Prostate gland (tissue), 2 donors: ENCODE data around the gene CYP2A6. TPM values are rescaled to one million over a fixed set of nuclear protein-coding genes. Genes with fewer than 3 reads are reported as not detected.

ENCODE experiments used
- DNase-seq: peaks from one replicate; pipeline ENCODE4 v3.0.0-alpha.2; 2019; ENCODE audit warnings: low spot score
- H3K27ac ChIP-seq, 2 donors: fragments of 200-600 bp; sonication (generic); 2 replicates each; pipeline ENCODE4 v1.5.1; 2017 to 2019
- H3K27me3 ChIP-seq: fragments of 200-600 bp; sonication (generic); replicated peaks from 2 replicates; pipeline ENCODE4 v1.5.1; 2019; ENCODE audit not compliant: insufficient read depth
- H3K36me3 ChIP-seq, 2 donors: fragments of 200-600 bp; sonication (generic); 1 replicate in 1 of 2; 2 replicates in 1 of 2; pipeline versions ENCODE4 v1.5.1 to v1.8.1; 2017 to 2019
- H3K4me1 ChIP-seq: fragments of 200-600 bp; sonication (generic); replicated peaks from 2 replicates; pipeline ENCODE4 v1.5.1; 2019
- H3K4me3 ChIP-seq, 2 donors: fragments of 200-600 bp; sonication (generic); 2 replicates each; pipeline ENCODE4 v1.5.1; 2017 to 2019
- H3K9me3 ChIP-seq: fragments of 200-600 bp; sonication (generic); 2 replicates; pipeline ENCODE4 v1.5.1; 2017
- POLR2A ChIP-seq: fragments of 450-650 bp; IDR thresholded peaks from one replicate; pipeline ENCODE4 v1.6.1; 2016; ENCODE audit warnings: antibody characterized with exemption, mild to moderate bottlenecking
- POLR2AphosphoS5 ChIP-seq: sonication (generic); formaldehyde crosslinking; IDR thresholded peaks from one replicate; pipeline ENCODE4 v1.6.1; 2017; ENCODE audit warnings: antibody characterized with exemption
- WGBS: methylation state at CpG from one replicate; pipeline ENCODE4 v1.1.5; 2018; 5-methylcytosine and 5-hydroxymethylcytosine counted together
- intact Hi-C: fragments of 100-400 bp; cut with DNase I; formaldehyde crosslinking; loops from one replicate; pipeline ENCODE4 v1.14.2; 2022
- total RNA-seq, 2 donors: library from RNA; depleted of rRNA; stranded (reverse); fragments of >200 nt; gene quantifications; one replicate each; pipeline ENCODE4 v1.1.0, GENCODE V29; 2016
- TF ChIP-seq, protein P1 (sequence below), 4 experiments: fragments of 200-600 bp in 2 of 4; fragments of 450-650 bp in 2 of 4; sonication (generic) in 2 of 4; IDR thresholded peaks; 1 replicate in 3 of 4; 2 replicates in 1 of 4; pipeline ENCODE4 v1.5.1; 2016 to 2019; ENCODE audit warnings: antibody characterized with exemption in 4 of 4, mild to moderate bottlenecking in 2 of 4, moderate library complexity in 2 of 4

CYP2A6 gene
- total RNA-seq, 2 donors from 2014 or later = 1.1 TPM; not detected in 1

DNA sequence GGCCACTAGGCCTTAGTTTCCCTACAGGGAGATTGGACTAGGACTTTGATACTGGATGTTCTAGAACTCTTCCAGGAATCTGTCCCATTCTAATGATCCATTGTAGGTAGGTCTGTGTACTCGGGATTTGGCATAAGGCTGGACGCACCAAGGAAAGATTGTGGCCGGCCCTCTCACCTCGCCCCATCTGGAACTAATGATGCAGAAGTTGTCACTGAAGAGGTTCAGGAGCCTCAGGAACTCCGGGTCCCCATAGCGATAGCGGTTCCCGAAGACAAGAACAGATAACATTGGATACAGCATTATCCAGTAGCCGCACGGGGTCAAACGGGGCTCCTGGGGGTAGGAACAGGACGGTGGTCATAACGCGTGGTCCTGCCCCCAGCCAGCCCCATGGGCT lies 40.1 kb downstream of the CYP2A6 start:
- Histone ChIP-seq H3K36me3 (no peaks in the 10 kb centered on the region), H3K9me3 (no peaks in the 10 kb centered on the region), H3K4me1 (peaks cover 25% of the 10 kb centered on the region), H3K27me3 (no peaks in the 10 kb centered on the region), H3K4me3 (peak overlapping the region; percentile 17 to 29), H3K27ac (peak overlapping the region; percentile 22 to 28)
- WGBS = 51% methylated on average over 13 of the region's 14 CpGs
- TF ChIP-seq POLR2A = no peak
- no peak for TF ChIP-seq POLR2AphosphoS5
- TF ChIP-seq, protein P1, sequence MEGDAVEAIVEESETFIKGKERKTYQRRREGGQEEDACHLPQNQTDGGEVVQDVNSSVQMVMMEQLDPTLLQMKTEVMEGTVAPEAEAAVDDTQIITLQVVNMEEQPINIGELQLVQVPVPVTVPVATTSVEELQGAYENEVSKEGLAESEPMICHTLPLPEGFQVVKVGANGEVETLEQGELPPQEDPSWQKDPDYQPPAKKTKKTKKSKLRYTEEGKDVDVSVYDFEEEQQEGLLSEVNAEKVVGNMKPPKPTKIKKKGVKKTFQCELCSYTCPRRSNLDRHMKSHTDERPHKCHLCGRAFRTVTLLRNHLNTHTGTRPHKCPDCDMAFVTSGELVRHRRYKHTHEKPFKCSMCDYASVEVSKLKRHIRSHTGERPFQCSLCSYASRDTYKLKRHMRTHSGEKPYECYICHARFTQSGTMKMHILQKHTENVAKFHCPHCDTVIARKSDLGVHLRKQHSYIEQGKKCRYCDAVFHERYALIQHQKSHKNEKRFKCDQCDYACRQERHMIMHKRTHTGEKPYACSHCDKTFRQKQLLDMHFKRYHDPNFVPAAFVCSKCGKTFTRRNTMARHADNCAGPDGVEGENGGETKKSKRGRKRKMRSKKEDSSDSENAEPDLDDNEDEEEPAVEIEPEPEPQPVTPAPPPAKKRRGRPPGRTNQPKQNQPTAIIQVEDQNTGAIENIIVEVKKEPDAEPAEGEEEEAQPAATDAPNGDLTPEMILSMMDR (IDR thresholded peaks at IDR 0.05) = no peak
- DNase-seq = no peak
- intact Hi-C loops = no loop called here

DNA sequence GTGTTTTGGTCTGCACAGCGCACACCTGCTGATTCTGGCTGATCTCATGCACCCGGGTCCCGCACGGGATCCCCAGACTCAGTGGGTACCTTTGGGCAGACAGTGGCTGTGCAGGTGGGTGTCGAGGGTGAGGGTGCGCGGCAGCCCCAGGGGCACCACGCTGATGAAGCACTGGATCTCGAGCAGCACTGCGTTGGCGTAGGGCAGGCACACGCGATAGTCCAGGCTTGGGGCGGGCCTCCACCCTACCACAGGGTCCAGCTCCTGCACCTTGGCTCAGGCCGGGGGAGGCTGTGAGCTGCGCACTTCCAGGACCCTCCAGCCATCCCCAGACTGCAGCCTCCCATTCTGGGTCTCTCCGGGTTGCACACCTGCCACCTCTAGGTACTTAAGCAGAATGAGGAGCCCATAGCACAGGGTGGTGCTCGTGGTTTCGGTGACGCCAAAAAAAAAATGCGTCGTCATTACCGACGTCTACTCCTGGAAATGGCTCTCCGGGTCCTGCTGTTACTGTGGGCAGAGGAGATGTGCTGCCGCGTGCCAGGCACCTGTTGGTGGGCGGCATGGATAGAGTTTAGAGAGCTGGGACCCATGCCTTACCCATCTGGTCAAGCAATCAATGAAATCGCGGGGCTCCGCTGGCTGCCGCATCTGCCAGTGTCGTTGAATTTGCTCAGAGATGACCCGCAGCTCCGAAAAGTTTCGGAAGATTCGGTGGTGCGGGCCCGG lies 40.7 kb downstream of the CYP2A6 start:
- Histone ChIP-seq H3K27me3 (no peaks in the 10 kb centered on the region), H3K9me3 (no peaks in the 10 kb centered on the region), H3K4me3 (no peak overlapping the region), H3K4me1 (peaks cover 30% of the 10 kb centered on the region), H3K36me3 (no peaks in the 10 kb centered on the region), H3K27ac (peak overlapping the region in 1 of 2 donors; percentile 28)
- no peak for TF ChIP-seq POLR2A
- 90% methylated on average over 36 of the region's 39 CpGs for WGBS
- intact Hi-C loops = loop anchor here (5.0 kb wide), 1 partner anchor 147 kb away; no protein-coding TSS in a partner anchor
- no peak for DNase-seq

DNA sequence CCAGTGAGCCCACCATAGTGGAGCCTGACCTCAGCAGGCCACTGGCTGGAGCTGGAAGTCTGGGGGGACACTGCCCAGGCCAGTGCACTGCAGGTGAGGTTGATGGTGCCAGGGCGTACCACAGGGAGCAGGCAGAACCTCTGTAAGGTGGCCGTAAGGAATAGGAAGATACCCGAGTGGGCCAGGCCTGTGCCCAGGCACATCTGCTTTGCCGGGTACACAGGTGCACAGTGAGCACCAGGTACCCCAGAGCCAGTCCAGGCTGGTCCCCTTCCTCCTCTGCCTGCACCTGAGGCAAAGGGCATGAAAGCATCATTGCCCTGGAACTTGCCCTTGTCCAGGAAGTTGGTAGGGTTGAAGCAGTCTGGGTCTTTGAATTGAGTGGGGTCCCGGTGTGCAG lies 41.8 kb downstream of the CYP2A6 start:
- intact Hi-C loops = loop anchor here (5.0 kb wide), 1 partner anchor 146 kb away; no protein-coding TSS in a partner anchor

DNA sequence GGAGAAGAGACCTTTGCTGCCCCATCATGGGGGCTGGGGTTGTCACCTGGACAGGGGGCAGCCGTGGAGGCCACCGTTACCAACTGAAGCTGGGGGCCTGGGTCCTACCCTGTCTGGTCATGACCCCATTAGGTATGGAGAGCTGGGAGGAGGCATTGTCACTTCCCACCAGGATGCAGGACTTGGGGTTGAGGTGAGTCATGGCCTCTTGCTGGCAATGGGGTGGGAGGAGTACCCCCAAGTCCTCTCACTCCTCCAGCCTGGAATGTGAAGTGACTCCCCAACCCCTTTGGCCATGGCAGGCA lies 42.3 kb downstream of the CYP2A6 start:
- no peak for DNase-seq
- TF ChIP-seq POLR2AphosphoS5 (no peak), POLR2A (no peak)
- TF ChIP-seq, protein P1 (IDR thresholded peaks at IDR 0.05) = no peak
- Histone ChIP-seq H3K4me3 (no peak overlapping the region), H3K36me3 (no peaks in the 10 kb centered on the region), H3K4me1 (peaks cover 46% of the 10 kb centered on the region), H3K9me3 (no peaks in the 10 kb centered on the region), H3K27ac (no peak overlapping the region), H3K27me3 (no peaks in the 10 kb centered on the region)
- intact Hi-C loops = loop anchor here (5.0 kb wide), 1 partner anchor 146 kb away; no protein-coding TSS in a partner anchor
- WGBS = 87% methylated on average over 2 of the region's 2 CpGs

More for the DNA sequence above, 41.8 kb downstream of the CYP2A6 start:
- Histone ChIP-seq H3K9me3 (no peaks in the 10 kb centered on the region), H3K27ac (no peak overlapping the region), H3K36me3 (no peaks in the 10 kb centered on the region), H3K4me3 (no peak overlapping the region), H3K27me3 (no peaks in the 10 kb centered on the region), H3K4me1 (peaks cover 40% of the 10 kb centered on the region)
- WGBS = 89% methylated on average over 5 of the region's 5 CpGs
- TF ChIP-seq POLR2A = no peak
- TF ChIP-seq POLR2AphosphoS5 = no peak
- TF ChIP-seq, protein P1 (IDR thresholded peaks at IDR 0.05) = no peak
- no peak for DNase-seq

DNA sequence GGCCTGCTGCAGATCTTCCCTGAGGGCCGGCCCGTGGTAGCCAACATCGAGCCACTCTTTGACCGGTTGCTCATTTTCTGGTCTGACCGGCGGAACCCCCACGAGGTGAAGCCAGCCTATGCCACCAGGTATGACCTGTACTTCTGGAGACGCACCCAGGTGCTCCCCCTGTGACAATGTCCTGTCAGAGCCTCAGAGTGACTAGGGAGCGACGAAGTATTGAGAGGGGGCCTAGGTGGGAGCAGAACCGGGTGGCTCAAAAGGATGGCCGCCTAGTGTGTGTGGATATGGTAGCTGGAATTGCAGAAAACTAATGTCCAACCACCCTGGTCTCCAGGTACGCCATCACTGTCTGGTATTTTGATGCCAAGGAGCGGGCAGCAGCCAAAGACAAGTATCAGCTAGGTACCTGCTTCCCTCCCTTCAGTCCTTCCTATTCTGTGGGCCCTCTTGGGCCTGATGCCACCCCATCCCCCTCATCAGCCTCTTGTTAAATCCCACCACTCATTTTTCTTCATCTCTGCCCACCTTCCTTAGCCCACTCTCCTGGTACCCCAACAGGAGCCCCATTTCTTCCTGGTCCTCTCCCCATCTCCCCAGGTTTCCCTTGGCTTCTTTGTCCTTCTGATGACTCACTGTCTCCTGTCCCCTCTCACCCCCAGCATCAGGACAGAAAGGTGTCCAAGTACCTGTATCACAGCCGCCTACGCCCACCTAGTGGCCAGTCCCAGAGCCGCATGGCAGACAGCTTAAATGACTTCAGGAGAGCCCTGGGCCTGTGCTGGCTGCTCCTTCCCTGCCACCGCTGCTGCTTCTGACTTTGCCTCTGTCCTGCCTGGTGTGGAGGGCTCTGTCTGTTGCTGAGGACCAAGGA lies 42.9 kb downstream of the CYP2A6 start:
- DNase-seq = no peak
- Histone ChIP-seq H3K4me3 (no peak overlapping the region), H3K27ac (peak overlapping the region; percentile 72 to 97), H3K4me1 (peaks cover 52% of the 10 kb centered on the region), H3K9me3 (no peaks in the 10 kb centered on the region), H3K27me3 (no peaks in the 10 kb centered on the region), H3K36me3 (no peaks in the 10 kb centered on the region)
- intact Hi-C loops = loop anchor here (5.0 kb wide), 1 partner anchor 145 kb away; no protein-coding TSS in a partner anchor
- no peak for TF ChIP-seq POLR2AphosphoS5
- TF ChIP-seq, protein P1 (IDR thresholded peaks at IDR 0.05) = peak in 2 of 4 experiments; percentile 38 to 48
- 63% methylated on average over 18 of the region's 18 CpGs for WGBS
